Prostate gland (tissue), 2 donors: ENCODE data around the gene TSHZ3. TPM values are rescaled to one million over a fixed set of nuclear protein-coding genes. Genes with fewer than 3 reads are reported as not detected.

Experiments
- DNase-seq: peaks from one replicate; pipeline ENCODE4 v3.0.0-alpha.2; 2019; ENCODE audit warnings: low spot score
- H3K27ac ChIP-seq, 2 donors: fragments of 200-600 bp; sonication (generic); 2 replicates each; pipeline ENCODE4 v1.5.1; 2017 to 2019
- H3K27me3 ChIP-seq: fragments of 200-600 bp; sonication (generic); replicated peaks from 2 replicates; pipeline ENCODE4 v1.5.1; 2019; ENCODE audit not compliant: insufficient read depth
- H3K36me3 ChIP-seq, 2 donors: fragments of 200-600 bp; sonication (generic); 1 replicate in 1 of 2; 2 replicates in 1 of 2; pipeline versions ENCODE4 v1.5.1 to v1.8.1; 2017 to 2019
- H3K4me1 ChIP-seq: fragments of 200-600 bp; sonication (generic); replicated peaks from 2 replicates; pipeline ENCODE4 v1.5.1; 2019
- H3K4me3 ChIP-seq, 2 donors: fragments of 200-600 bp; sonication (generic); 2 replicates each; pipeline ENCODE4 v1.5.1; 2017 to 2019
- H3K9me3 ChIP-seq: fragments of 200-600 bp; sonication (generic); 2 replicates; pipeline ENCODE4 v1.5.1; 2017
- POLR2A ChIP-seq: fragments of 450-650 bp; IDR thresholded peaks from one replicate; pipeline ENCODE4 v1.6.1; 2016; ENCODE audit warnings: antibody characterized with exemption, mild to moderate bottlenecking
- POLR2AphosphoS5 ChIP-seq: sonication (generic); formaldehyde crosslinking; IDR thresholded peaks from one replicate; pipeline ENCODE4 v1.6.1; 2017; ENCODE audit warnings: antibody characterized with exemption
- WGBS: methylation state at CpG from one replicate; pipeline ENCODE4 v1.1.5; 2018; 5-methylcytosine and 5-hydroxymethylcytosine counted together
- intact Hi-C: fragments of 100-400 bp; cut with DNase I; formaldehyde crosslinking; loops from one replicate; pipeline ENCODE4 v1.14.2; 2022
- total RNA-seq, 2 donors: library from RNA; depleted of rRNA; stranded (reverse); fragments of >200 nt; gene quantifications; one replicate each; pipeline ENCODE4 v1.1.0, GENCODE V29; 2016
- TF ChIP-seq, protein P1 (sequence below), 4 experiments: fragments of 200-600 bp in 2 of 4; fragments of 450-650 bp in 2 of 4; sonication (generic) in 2 of 4; IDR thresholded peaks; 1 replicate in 3 of 4; 2 replicates in 1 of 4; pipeline ENCODE4 v1.5.1; 2016 to 2019; ENCODE audit warnings: antibody characterized with exemption in 4 of 4, mild to moderate bottlenecking in 2 of 4, moderate library complexity in 2 of 4

The TSHZ3 gene
- total RNA-seq, 2 donors from 2014 or later, result 10.4 to 18.4 TPM

GRCh38 chr19:31271306-31271911, 77.8 kb downstream of the TSHZ3 start:
- Histone ChIP-seq H3K27ac (no peak overlapping the region), H3K36me3 (no peaks in the 10 kb centered on the region), H3K27me3 (no peaks in the 10 kb centered on the region), H3K4me1 (no peaks in the 10 kb centered on the region), H3K9me3 (no peaks in the 10 kb centered on the region), H3K4me3 (no peak overlapping the region)
- TF ChIP-seq POLR2AphosphoS5 (no peak), POLR2A (no peak)
- TF ChIP-seq, protein P1, sequence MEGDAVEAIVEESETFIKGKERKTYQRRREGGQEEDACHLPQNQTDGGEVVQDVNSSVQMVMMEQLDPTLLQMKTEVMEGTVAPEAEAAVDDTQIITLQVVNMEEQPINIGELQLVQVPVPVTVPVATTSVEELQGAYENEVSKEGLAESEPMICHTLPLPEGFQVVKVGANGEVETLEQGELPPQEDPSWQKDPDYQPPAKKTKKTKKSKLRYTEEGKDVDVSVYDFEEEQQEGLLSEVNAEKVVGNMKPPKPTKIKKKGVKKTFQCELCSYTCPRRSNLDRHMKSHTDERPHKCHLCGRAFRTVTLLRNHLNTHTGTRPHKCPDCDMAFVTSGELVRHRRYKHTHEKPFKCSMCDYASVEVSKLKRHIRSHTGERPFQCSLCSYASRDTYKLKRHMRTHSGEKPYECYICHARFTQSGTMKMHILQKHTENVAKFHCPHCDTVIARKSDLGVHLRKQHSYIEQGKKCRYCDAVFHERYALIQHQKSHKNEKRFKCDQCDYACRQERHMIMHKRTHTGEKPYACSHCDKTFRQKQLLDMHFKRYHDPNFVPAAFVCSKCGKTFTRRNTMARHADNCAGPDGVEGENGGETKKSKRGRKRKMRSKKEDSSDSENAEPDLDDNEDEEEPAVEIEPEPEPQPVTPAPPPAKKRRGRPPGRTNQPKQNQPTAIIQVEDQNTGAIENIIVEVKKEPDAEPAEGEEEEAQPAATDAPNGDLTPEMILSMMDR (IDR thresholded peaks at IDR 0.05), result no peak
- DNase-seq, result no peak
- intact Hi-C loops, result no loop called here
- 85% methylated on average over 12 of the region's 12 CpGs for WGBS

GRCh38 chr19:31270897-31271296, 78.3 kb downstream of the TSHZ3 start:
- no peak overlapping the region for H3K27ac ChIP-seq
- intact Hi-C loops, result no loop called here

DNA sequence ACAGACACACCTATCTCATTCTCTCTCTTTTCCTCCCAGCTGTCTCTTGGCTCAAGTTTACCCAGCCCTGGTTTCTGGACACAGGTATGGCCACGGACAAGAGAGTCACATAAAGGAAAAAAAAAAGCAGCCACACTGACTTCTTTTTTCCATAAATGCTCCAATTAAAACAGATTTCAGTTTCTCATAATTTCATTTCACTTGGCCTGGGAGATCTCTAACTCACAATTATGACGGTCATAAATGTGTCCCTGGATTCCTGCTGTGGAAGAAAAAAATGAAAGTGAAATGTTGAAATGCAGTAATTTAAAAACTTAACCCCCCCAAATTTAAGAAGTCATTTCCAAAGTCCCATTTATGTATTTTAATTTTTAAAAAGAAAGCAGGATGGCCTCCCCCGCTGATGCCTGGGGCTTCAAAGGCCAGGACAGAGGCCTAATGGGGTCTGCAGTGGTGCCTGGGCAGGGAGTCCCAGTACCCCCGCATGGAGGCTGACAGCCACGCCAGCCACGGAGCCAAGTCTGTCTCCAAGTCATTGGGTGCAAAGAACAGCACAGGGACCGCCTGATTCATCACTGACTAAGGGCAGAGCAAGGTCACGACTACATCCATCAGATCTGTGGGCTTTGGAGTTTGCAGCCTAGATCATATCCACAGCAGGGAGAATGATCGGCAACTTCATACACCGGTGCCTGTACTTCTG, 79.7 kb downstream of the TSHZ3 start:
- H3K27ac ChIP-seq, result no peak overlapping the region
- 86% methylated on average over 10 of the region's 10 CpGs for WGBS
- H3K4me3 ChIP-seq, result no peak overlapping the region
- no peaks in the 10 kb centered on the region for H3K27me3 ChIP-seq
- TF ChIP-seq POLR2A (no peak), POLR2AphosphoS5 (no peak)
- TF ChIP-seq, protein P1 (IDR thresholded peaks at IDR 0.05), result no peak
- no peaks in the 10 kb centered on the region for H3K36me3 ChIP-seq
- no peaks in the 10 kb centered on the region for H3K4me1 ChIP-seq
- no peaks in the 10 kb centered on the region for H3K9me3 ChIP-seq
- DNase-seq, result no peak
- intact Hi-C loops, result no loop called here

More at GRCh38 chr19:31270897-31271296, 78.3 kb downstream of the TSHZ3 start:
- no peaks in the 10 kb centered on the region for H3K36me3 ChIP-seq
- H3K4me3 ChIP-seq, result no peak overlapping the region
- TF ChIP-seq, protein P1 (IDR thresholded peaks at IDR 0.05), result no peak
- TF ChIP-seq POLR2AphosphoS5, result no peak
- H3K9me3 ChIP-seq, result no peaks in the 10 kb centered on the region
- H3K4me1 ChIP-seq, result no peaks in the 10 kb centered on the region
- H3K27me3 ChIP-seq, result no peaks in the 10 kb centered on the region
- 87% methylated on average over 6 of the region's 6 CpGs for WGBS
- DNase-seq, result no peak

GRCh38 chr19:31268751-31269383, 80.4 kb downstream of the TSHZ3 start:
- TF ChIP-seq POLR2A (no peak), POLR2AphosphoS5 (no peak)
- TF ChIP-seq, protein P1 (IDR thresholded peaks at IDR 0.05), result no peak
- 89% methylated on average over 15 of the region's 15 CpGs for WGBS
- intact Hi-C loops, result no loop called here
- no peak for DNase-seq
- H3K9me3 ChIP-seq, result no peaks in the 10 kb centered on the region
- no peaks in the 10 kb centered on the region for H3K36me3 ChIP-seq
- H3K4me1 ChIP-seq, result no peaks in the 10 kb centered on the region
- no peak overlapping the region for H3K27ac ChIP-seq
- H3K4me3 ChIP-seq, result no peak overlapping the region
- H3K27me3 ChIP-seq, result no peaks in the 10 kb centered on the region

DNA sequence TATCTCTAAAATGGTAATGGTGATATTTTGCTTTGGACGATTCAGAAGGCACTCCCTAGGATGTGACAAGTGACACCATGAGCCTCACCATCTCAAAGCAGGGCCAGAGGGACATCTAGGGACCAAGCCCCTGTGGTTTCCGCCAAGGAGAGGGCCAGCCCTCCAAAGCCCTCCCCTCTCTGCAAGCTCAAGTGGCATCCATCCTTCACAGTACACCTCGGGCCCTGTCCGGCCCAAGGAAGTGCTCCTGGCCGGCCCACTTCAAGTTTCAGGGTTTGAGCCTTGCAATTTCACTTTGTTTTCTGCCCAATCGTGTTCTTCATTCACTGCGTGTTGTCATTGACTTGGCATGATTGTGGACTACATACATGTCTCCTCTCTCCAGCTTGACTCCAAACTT, 82.5 kb downstream of the TSHZ3 start:
- Histone ChIP-seq H3K4me3 (no peak overlapping the region), H3K27me3 (no peaks in the 10 kb centered on the region), H3K36me3 (no peaks in the 10 kb centered on the region), H3K27ac (no peak overlapping the region), H3K4me1 (no peaks in the 10 kb centered on the region), H3K9me3 (no peaks in the 10 kb centered on the region)
- intact Hi-C loops, result no loop called here
- DNase-seq, result no peak
- 98% methylated on average over 7 of the region's 7 CpGs for WGBS
- TF ChIP-seq, protein P1 (IDR thresholded peaks at IDR 0.05), result no peak
- TF ChIP-seq POLR2AphosphoS5, result no peak
- no peak for TF ChIP-seq POLR2A
